Measurements from ENCODE around the gene GGACT.

The GGACT gene

GRCh38 chr13:100483139-100483538 lies 105.5 kb downstream of the GGACT start (continued):
- TF ChIP-seq PRDM2 (tag by site-specific recombination; IDR thresholded peaks at IDR 0.05; ENCODE audit: borderline replicate concordance) (no peak), YY1 (tag by site-specific recombination; IDR thresholded peaks at IDR 0.05) (no peak), KLF9 (tag by site-specific recombination; IDR thresholded peaks at IDR 0.05; ENCODE audit: low read depth) (no peak), ZNF16 (tag by site-specific recombination; IDR thresholded peaks at IDR 0.05; ENCODE audit: low read depth) (no peak), FEZF1 (tag by site-specific recombination; IDR thresholded peaks at IDR 0.05) (no peak)

- H3K4me3 ChIP-seq (ENCODE audit: low read depth, low read length) = no peak overlapping the region
- TF ChIP-seq ZSCAN16 (tag by site-specific recombination; IDR thresholded peaks at IDR 0.05) = no peak
- no peak for TF ChIP-seq CTCF (tag by site-specific recombination; IDR thresholded peaks at IDR 0.05)
- no peak for TF ChIP-seq ZNF138 (tag by site-specific recombination; IDR thresholded peaks at IDR 0.05; ENCODE audit: borderline replicate concordance)
- no peak for TF ChIP-seq ZNF654 (tag by site-specific recombination; IDR thresholded peaks at IDR 0.05; ENCODE audit: low read depth)
- TF ChIP-seq GFI1B (tag by site-specific recombination; IDR thresholded peaks at IDR 0.05) = no peak
- no peak for TF ChIP-seq ZNF266 (tag by site-specific recombination; IDR thresholded peaks at IDR 0.05; ENCODE audit: low read depth)
- TF ChIP-seq ZNF280D (tag by site-specific recombination; IDR thresholded peaks at IDR 0.05) = no peak
- no peak for TF ChIP-seq REPIN1 (tag by site-specific recombination; IDR thresholded peaks at IDR 0.05; ENCODE audit: low read depth)
- TF ChIP-seq ZNF510 (tag by site-specific recombination; IDR thresholded peaks at IDR 0.05; ENCODE audit: insufficient replicate concordance) = no peak
- TF ChIP-seq ZNF404 (tag by site-specific recombination; IDR thresholded peaks at IDR 0.05) = no peak
- no peak for TF ChIP-seq ZNF600 (tag by site-specific recombination; IDR thresholded peaks at IDR 0.05)
- TF ChIP-seq TSHZ1 (tag by site-specific recombination; IDR thresholded peaks at IDR 0.05; ENCODE audit: borderline replicate concordance) = no peak
- no peak for TF ChIP-seq GLIS1 (tag by site-specific recombination; IDR thresholded peaks at IDR 0.05)
- TF ChIP-seq ZNF548 (tag by site-specific recombination; IDR thresholded peaks at IDR 0.05) = no peak
- no peak for TF ChIP-seq PRDM1 (tag by site-specific recombination; IDR thresholded peaks at IDR 0.05)
- TF ChIP-seq ZNF670 (tag by site-specific recombination; IDR thresholded peaks at IDR 0.05; ENCODE audit: low read depth) = no peak
- no peak for TF ChIP-seq ZBTB8A (tag by site-specific recombination; IDR thresholded peaks at IDR 0.05)
- H3K36me3 ChIP-seq (ENCODE audit: control insufficient read depth in 2 of 2, insufficient read depth in 1 of 2, low read length in 2 of 2) = no peaks in the 10 kb centered on the region
- peaks cover 2% of the 10 kb centered on the region; the same call in 1 of the 2 replicates for H3K4me1 ChIP-seq (ENCODE audit: control insufficient read depth, insufficient read depth, low read length)
- H3K27ac ChIP-seq (ENCODE audit: extremely low read depth, low read depth, low read length) = no peak overlapping the region
- ChIA-PET POLR2A (no interaction called here), CTCF (no interaction called here)
- no peaks in the 10 kb centered on the region for H3K9me3 ChIP-seq (ENCODE audit: control insufficient read depth, insufficient read depth, low read depth, low read length)
These were observed 107.9 kb downstream of the GGACT start for GRCh38 chr13:100480676-100481075.
